ENCODE data around the gene KCND3.

- TF ChIP-seq CTCF (IDR thresholded peaks at IDR 0.05) = no peak
- no peak for TF ChIP-seq EP300 (IDR thresholded peaks at IDR 0.05)
- no peak for TF ChIP-seq POLR2A (IDR thresholded peaks at IDR 0.05)
- TF ChIP-seq POLR2AphosphoS5 (IDR thresholded peaks at IDR 0.05) = no peak
Measured at GRCh38 chr1:111846842-111847241, 142.6 kb downstream of the KCND3 start.
